Measurements from ENCODE around the gene ARPC1A.

GRCh38 chr7:99293650-99294049, 32.0 kb upstream of the ARPC1A start:
- TF ChIP-seq TARDBP (IDR thresholded peaks at IDR 0.05) = no peak
- no peak for TF ChIP-seq FOXM1 (IDR thresholded peaks at IDR 0.05; ENCODE audit: borderline replicate concordance)
- no peak for TF ChIP-seq ELF4 (IDR thresholded peaks at IDR 0.05)
- no peak for TF ChIP-seq FOXK2 (IDR thresholded peaks at IDR 0.05)
- no peak for TF ChIP-seq HDGF (IDR thresholded peaks at IDR 0.05; ENCODE audit: borderline replicate concordance)
- TF ChIP-seq SUZ12 (IDR thresholded peaks at IDR 0.05) = no peak

Measured in HEK293T (cell line).